ENCODE data around the gene RIC8B. TPM values are rescaled to one million over a fixed set of nuclear protein-coding genes. Genes with fewer than 3 reads are reported as not detected.

The RIC8B gene
- total RNA-seq, 2 experiments from 2014 or later: 14.2 to 15.0 TPM

DNA sequence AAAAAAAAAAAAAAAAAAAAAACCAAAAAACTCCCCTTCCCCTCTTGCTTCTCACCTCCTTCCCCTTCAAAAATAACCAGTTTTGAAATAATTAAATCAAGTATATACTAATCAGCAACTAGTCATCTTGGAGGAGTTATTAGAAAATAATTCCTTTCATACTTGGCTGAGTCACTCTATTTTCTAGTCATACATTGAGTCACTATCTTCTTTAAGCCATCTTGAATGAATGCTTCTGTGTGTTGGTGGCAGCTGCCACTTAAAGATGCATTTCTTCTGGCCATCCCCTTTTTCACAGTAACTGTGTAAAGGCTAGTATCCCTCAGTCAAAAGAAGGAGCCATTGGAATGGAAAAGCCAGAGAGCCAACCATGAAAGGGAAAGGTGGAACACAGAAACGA is 97.0 kb downstream of the RIC8B start:
- Mint-ChIP-seq H3K4me3 (no peak overlapping the region), H3K27ac (no peak overlapping the region), H3K9me3 (ENCODE audit: low read depth) (no peaks in the 10 kb centered on the region), H3K36me3 (peaks cover 21% of the 10 kb centered on the region), H3K4me1 (no peaks in the 10 kb centered on the region), H3K27me3 (no peaks in the 10 kb centered on the region)
- CTCF ChIA-PET: interaction anchor here (0.7 to 0.9 kb wide), 2 partner anchors 35 to 569 kb away, joined by 3 read pairs; partner anchors contain the start of gene TCP11L2
- DNase-seq: no peak
- no peak for ATAC-seq

- no peaks in the 10 kb centered on the region for H3K27me3 Mint-ChIP-seq
- H3K4me3 Mint-ChIP-seq: no peak overlapping the region
- H3K36me3 Mint-ChIP-seq: peaks cover 19% of the 10 kb centered on the region
- no peak for ATAC-seq
- no peak overlapping the region for H3K27ac Mint-ChIP-seq
- CTCF ChIA-PET: interaction anchor here (0.8 to 0.9 kb wide), 2 partner anchors 31 to 45 kb away, joined by 3 read pairs; no protein-coding TSS in a partner anchor
- no peaks in the 10 kb centered on the region for H3K4me1 Mint-ChIP-seq
- no peak for DNase-seq
- no peaks in the 10 kb centered on the region for H3K9me3 Mint-ChIP-seq (ENCODE audit: low read depth)
Observed at GRCh38 chr12:106873983-106874382, 99.5 kb downstream of the RIC8B start.

- DNase-seq (no peak), ATAC-seq (no peak)
- H3K4me1 Mint-ChIP-seq: no peaks in the 10 kb centered on the region
- no peak overlapping the region for H3K27ac Mint-ChIP-seq
- CTCF ChIA-PET: no interaction called here
- no peaks in the 10 kb centered on the region for H3K27me3 Mint-ChIP-seq
- H3K9me3 Mint-ChIP-seq (ENCODE audit: low read depth): no peaks in the 10 kb centered on the region
- no peak overlapping the region for H3K4me3 Mint-ChIP-seq
- peaks cover 23% of the 10 kb centered on the region for H3K36me3 Mint-ChIP-seq
Observed at GRCh38 chr12:106878804-106879203, 104.3 kb downstream of the RIC8B start.

- DNase-seq: no peak
- Mint-ChIP-seq H3K36me3 (peaks cover 26% of the 10 kb centered on the region), H3K27ac (no peak overlapping the region), H3K4me1 (no peaks in the 10 kb centered on the region), H3K4me3 (no peak overlapping the region), H3K27me3 (no peaks in the 10 kb centered on the region), H3K9me3 (ENCODE audit: low read depth) (no peaks in the 10 kb centered on the region)
- CTCF ChIA-PET: no interaction called here
- ATAC-seq: no peak
Observed at GRCh38 chr12:106879612-106880011, 105.1 kb downstream of the RIC8B start.

DNA sequence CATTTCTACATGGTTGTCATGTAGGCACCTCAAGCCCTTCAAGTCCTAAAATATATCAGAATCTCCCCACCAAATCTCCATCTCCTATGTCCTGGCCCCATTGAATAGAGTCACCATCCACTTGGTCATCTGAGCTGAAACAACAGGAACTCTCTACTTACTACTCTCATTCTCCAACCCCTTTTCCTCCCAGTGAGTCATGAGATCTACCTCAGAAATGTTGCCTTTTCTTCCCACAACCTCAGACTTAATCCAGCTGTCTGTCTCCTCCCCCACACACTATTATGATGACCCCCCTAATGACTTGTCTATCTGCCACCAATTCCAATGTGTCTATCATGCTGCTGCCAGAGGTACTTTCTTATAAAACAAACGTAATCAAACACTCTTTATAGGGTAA is 108.9 kb downstream of the RIC8B start:
- ATAC-seq: no peak
- no peak overlapping the region for H3K4me3 Mint-ChIP-seq
- CTCF ChIA-PET: interaction anchor here (0.9 kb wide), 1 partner anchor 15 kb away, joined by 3 read pairs; no protein-coding TSS in a partner anchor
- no peaks in the 10 kb centered on the region for H3K9me3 Mint-ChIP-seq (ENCODE audit: low read depth)
- no peaks in the 10 kb centered on the region for H3K4me1 Mint-ChIP-seq
- no peak overlapping the region for H3K27ac Mint-ChIP-seq
- peaks cover 35% of the 10 kb centered on the region for H3K36me3 Mint-ChIP-seq
- no peaks in the 10 kb centered on the region for H3K27me3 Mint-ChIP-seq
- DNase-seq: no peak

DNA sequence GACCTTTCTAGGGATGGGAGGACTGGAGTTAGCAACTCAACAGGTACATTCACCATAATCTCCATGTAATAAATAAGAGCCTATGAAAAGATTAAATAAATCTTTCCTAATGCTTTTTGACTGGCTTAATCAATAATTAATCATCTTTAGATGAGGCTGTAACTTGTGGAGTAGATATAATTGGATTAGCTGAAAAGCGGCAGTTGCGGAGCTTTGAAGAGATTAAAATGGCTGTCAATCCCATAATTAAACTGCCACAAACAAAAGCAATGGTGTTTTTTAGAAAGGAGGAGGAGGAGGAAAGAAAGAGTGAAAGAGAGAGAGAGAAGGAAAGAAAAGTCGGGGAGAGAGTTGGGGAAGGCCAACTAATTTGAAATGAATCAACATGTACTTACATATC is 110.5 kb downstream of the RIC8B start:
- no peaks in the 10 kb centered on the region for H3K27me3 Mint-ChIP-seq
- no peak overlapping the region for H3K4me3 Mint-ChIP-seq
- H3K36me3 Mint-ChIP-seq: peaks cover 31% of the 10 kb centered on the region
- CTCF ChIA-PET: no interaction called here
- H3K4me1 Mint-ChIP-seq: no peaks in the 10 kb centered on the region
- DNase-seq (no peak), ATAC-seq (no peak)
- H3K9me3 Mint-ChIP-seq (ENCODE audit: low read depth): no peaks in the 10 kb centered on the region
- no peak overlapping the region for H3K27ac Mint-ChIP-seq

DNA sequence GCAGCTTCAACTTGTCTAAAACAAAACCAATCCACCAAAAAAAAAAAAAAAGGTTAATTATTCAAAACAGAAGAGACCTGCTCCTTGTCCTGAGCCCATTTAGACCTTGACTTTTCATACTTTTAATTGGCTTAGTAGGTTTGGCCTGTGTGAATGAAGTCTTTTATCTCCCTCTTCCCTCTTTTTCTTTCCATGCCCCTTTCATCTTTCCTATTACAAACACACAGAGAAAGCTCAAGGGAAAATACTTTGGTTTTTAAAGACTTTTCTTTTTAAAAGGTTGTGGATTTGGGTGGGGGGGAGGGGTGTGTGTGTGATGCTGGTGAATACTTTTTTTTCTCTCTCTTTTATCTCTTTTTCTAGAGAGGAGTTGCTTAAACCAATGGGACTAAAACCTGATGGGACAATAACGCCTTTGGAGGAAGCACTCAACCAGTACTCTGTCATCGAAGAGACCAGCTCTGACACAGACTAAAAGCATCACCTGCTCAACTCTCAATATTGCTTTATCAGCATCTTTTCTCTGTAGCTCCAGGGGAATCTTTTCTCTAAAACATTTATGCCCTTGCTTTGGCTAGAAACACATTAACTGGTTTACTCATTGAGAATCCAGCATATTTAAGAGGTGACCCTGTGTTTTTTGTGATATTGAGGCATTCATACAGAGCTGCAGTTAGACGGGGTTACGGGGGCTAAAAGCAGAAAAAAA is 111.2 kb downstream of the RIC8B start:
- Mint-ChIP-seq H3K36me3 (peaks cover 30% of the 10 kb centered on the region), H3K4me3 (no peak overlapping the region), H3K27me3 (no peaks in the 10 kb centered on the region), H3K9me3 (ENCODE audit: low read depth) (no peaks in the 10 kb centered on the region), H3K27ac (no peak overlapping the region), H3K4me1 (no peaks in the 10 kb centered on the region)
- DNase-seq (no peak), ATAC-seq (no peak)
- CTCF ChIA-PET: no interaction called here

DNA sequence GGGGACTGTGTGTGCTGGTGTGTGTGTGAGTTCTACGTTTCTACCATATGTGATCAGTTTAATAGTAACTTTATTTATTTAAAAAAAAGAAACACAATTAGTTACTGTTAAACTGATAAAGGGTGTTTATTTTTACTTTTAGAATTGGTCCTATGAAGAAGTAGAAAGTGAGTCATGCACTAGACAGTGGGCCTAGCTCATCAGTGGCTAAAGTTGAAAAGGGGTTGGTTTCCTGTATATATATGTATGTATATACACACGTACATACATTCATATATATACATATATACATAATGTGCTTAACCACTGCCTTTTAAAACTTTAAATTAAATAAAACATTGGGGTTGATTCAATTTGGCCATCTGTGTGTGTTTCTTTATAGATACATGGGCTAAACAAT is 112.5 kb downstream of the RIC8B start:
- H3K4me3 Mint-ChIP-seq: no peak overlapping the region
- DNase-seq (no peak), ATAC-seq (no peak)
- H3K4me1 Mint-ChIP-seq: no peaks in the 10 kb centered on the region
- peaks cover 23% of the 10 kb centered on the region for H3K36me3 Mint-ChIP-seq
- H3K27me3 Mint-ChIP-seq: no peaks in the 10 kb centered on the region
- no peaks in the 10 kb centered on the region for H3K9me3 Mint-ChIP-seq (ENCODE audit: low read depth)
- CTCF ChIA-PET: no interaction called here
- no peak overlapping the region for H3K27ac Mint-ChIP-seq

GRCh38 chr12:106888348-106888970 is 114.0 kb downstream of the RIC8B start:
- Mint-ChIP-seq H3K27ac (no peak overlapping the region), H3K4me3 (no peak overlapping the region), H3K9me3 (ENCODE audit: low read depth) (no peaks in the 10 kb centered on the region), H3K4me1 (no peaks in the 10 kb centered on the region), H3K36me3 (peaks cover 15% of the 10 kb centered on the region), H3K27me3 (no peaks in the 10 kb centered on the region)
- CTCF ChIA-PET: interaction anchor here (0.8 kb wide), 1 partner anchor 31 kb away, joined by 3 read pairs; no protein-coding TSS in a partner anchor
- no peak for DNase-seq
- no peak for ATAC-seq

DNA sequence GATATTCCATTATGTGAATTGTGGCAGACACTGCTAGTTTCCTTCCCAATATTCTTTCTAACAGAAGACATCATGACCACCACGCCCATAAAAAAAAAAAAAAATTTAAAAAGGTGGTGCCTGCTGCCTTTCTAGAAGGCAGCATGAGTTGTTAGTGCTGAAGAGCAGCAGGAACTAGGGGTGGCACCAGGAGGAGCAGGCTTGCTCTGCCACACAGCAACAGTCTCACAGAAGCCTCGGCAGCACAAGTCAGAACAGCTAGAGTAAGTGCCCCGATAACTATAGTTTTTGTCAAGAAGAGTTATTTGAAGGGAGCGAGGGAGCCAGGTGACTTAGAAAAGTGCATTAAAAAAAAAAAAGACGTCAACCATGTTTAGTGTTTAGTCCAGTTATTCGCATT is 114.8 kb downstream of the RIC8B start:
- H3K9me3 Mint-ChIP-seq (ENCODE audit: low read depth): no peaks in the 10 kb centered on the region
- CTCF ChIA-PET: no interaction called here
- no peaks in the 10 kb centered on the region for H3K27me3 Mint-ChIP-seq
- peaks cover 11% of the 10 kb centered on the region for H3K36me3 Mint-ChIP-seq
- no peak overlapping the region for H3K4me3 Mint-ChIP-seq
- ATAC-seq: no peak
- no peak for DNase-seq
- H3K4me1 Mint-ChIP-seq: no peaks in the 10 kb centered on the region
- no peak overlapping the region for H3K27ac Mint-ChIP-seq

- CTCF ChIA-PET: no interaction called here
- Mint-ChIP-seq H3K4me3 (no peak overlapping the region), H3K36me3 (peaks cover 10% of the 10 kb centered on the region), H3K9me3 (ENCODE audit: low read depth) (no peaks in the 10 kb centered on the region), H3K27me3 (no peaks in the 10 kb centered on the region), H3K4me1 (no peaks in the 10 kb centered on the region), H3K27ac (no peak overlapping the region)
- ATAC-seq (no peak), DNase-seq (no peak)
Observed at GRCh38 chr12:106889950-106890626, 115.6 kb downstream of the RIC8B start.

DNA sequence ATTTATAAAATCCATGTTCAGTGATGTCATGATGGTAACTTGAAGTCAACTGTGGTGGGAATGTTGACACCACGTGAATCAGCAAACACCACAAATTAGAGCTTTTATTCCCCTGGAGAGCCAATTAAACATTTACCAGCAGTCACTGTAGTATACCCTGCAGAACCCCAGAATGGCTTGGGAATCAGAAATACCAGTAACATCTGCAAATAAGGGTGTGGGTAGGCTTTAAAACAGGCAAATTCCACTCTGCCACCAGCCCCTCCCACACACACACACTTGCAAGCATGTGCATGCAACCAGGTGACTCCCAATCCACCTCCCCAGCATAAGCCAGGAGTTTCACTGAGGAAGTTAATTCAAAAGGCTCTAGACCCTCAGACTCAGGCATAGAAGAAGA is 117.6 kb downstream of the RIC8B start:
- ATAC-seq: no peak
- Mint-ChIP-seq H3K27ac (no peak overlapping the region), H3K27me3 (peaks cover 2% of the 10 kb centered on the region), H3K36me3 (peaks cover 2% of the 10 kb centered on the region), H3K4me1 (peaks cover 8% of the 10 kb centered on the region), H3K9me3 (ENCODE audit: low read depth) (no peaks in the 10 kb centered on the region), H3K4me3 (no peak overlapping the region)
- CTCF ChIA-PET: interaction anchor here (0.8 to 1.7 kb wide), 2 partner anchors 11 to 12 kb away, joined by 3 to 4 read pairs; no protein-coding TSS in a partner anchor
- no peak for DNase-seq

DNA sequence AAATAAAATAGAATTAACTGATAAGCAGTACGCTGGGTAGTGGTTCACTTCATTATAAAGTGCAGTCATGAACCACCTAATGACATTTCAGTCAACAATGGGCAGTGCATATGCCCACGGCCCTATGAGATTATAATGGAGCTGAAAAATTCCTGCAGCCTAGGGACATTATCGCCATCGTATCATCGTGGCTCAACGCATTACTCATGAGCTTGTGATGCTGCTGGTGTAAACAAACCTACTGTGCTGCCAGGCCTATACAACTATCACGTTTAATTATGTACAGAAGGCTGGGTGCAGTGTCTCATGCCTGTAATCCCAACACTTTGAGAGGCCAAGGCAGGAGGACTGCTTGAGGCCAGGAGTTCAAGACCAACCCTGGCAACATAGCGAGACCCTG is 119.0 kb downstream of the RIC8B start:
- H3K4me1 Mint-ChIP-seq: peaks cover 8% of the 10 kb centered on the region
- H3K27me3 Mint-ChIP-seq: peaks cover 3% of the 10 kb centered on the region
- DNase-seq (no peak), ATAC-seq (no peak)
- CTCF ChIA-PET: interaction anchor here (1.7 kb wide), 1 partner anchor 10 kb away, joined by 4 read pairs; no protein-coding TSS in a partner anchor
- H3K4me3 Mint-ChIP-seq: no peak overlapping the region
- H3K9me3 Mint-ChIP-seq (ENCODE audit: low read depth): no peaks in the 10 kb centered on the region
- no peak overlapping the region for H3K27ac Mint-ChIP-seq
- no peaks in the 10 kb centered on the region for H3K36me3 Mint-ChIP-seq

GRCh38 chr12:106894774-106895173 is 120.3 kb downstream of the RIC8B start:
- Mint-ChIP-seq H3K4me1 (peaks cover 8% of the 10 kb centered on the region), H3K27ac (no peak overlapping the region), H3K9me3 (ENCODE audit: low read depth) (no peaks in the 10 kb centered on the region), H3K4me3 (no peak overlapping the region), H3K36me3 (no peaks in the 10 kb centered on the region), H3K27me3 (peaks cover 5% of the 10 kb centered on the region)
- DNase-seq (no peak), ATAC-seq (no peak)
- CTCF ChIA-PET: no interaction called here

Measured in activated CD8-positive, alpha-beta memory T cell treated with anti-CD3 and anti-CD28 coated beads, Interleukin-2, amount 10 ng/mL, durations not matched to agents 7 days and 5 days (primary cell).